Stimulated activated naive CD8-positive, alpha-beta T cell treated with anti-CD3 and anti-CD28 coated beads, Interleukin-15, amount 100 ng/mL, for 72 hours (primary cell): ENCODE measurements around the gene LCE1E.

ENCODE experiments used
- ATAC-seq: fragments of 150-1000 bp; cut with Tn5 transposase; 2 replicates; pipeline ENCODE4 v1.10.0; 2021; ENCODE audit warnings: mild to moderate bottlenecking, moderate library complexity
- DNase-seq, 2 donors: peaks; one replicate each; pipeline ENCODE4 v3.0.0; 2021 to 2022
- H3K27ac Mint-ChIP-seq, 2 donors: one replicate each; pipeline ENCODE4 v1.8.0; 2022; ENCODE audit warnings: mild to moderate bottlenecking in 2 of 2, mixed read lengths in 2 of 2, moderate library complexity in 2 of 2
- H3K27me3 Mint-ChIP-seq: one replicate; pipeline ENCODE4 v1.8.0; 2022; ENCODE audit warnings: mixed read lengths
- H3K4me1 Mint-ChIP-seq: one replicate; pipeline ENCODE4 v1.8.0; 2022; ENCODE audit warnings: mild to moderate bottlenecking, mixed read lengths
- H3K4me3 Mint-ChIP-seq, 2 donors: one replicate each; pipeline ENCODE4 v1.8.0; 2022; ENCODE audit warnings: mild to moderate bottlenecking in 2 of 2, mixed read lengths in 2 of 2, moderate library complexity in 1 of 2
- H3K9me3 Mint-ChIP-seq, 2 donors: one replicate each; pipeline ENCODE4 v1.8.0; 2022; ENCODE audit warnings: mixed read lengths in 2 of 2

LCE1E gene, protein sequence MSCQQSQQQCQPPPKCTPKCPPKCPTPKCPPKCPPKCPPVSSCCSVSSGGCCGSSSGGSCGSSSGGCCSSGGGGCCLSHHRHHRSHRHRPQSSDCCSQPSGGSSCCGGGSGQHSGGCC

DNA sequence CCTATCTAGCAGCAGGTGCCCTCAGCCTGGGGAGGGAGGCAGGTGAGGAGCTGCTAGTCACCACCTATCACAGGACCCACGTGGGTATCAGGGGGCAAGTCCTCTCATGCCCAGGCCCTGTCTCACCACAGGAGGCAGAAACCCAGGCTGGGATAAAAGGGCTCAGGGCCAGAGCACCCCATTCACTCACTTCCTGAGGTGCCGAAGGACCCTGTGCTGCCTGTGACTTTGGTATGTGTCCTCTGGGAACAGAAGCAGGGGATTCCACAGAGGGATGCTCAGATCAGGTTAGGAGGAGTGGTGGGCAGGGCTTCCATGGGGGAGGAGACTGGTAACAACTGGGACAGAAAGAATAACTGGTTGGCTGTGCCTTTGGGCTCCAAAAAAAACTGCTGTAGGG is at the start of gene LCE1E:
TSS of gene LCE1E (plus strand) at position 181 of the 400 bp plus-strand sequence. CDS start 1,043 bp downstream, outside the sequence.
- Mint-ChIP-seq H3K27ac (no peak within 1 kb of the TSS), H3K4me1 (no peaks in the 10 kb centered on the region), H3K9me3 (no peaks in the 10 kb centered on the region), H3K27me3 (peaks cover 55% of the 10 kb centered on the region), H3K4me3 (no peak within 1 kb of the TSS)
- DNase-seq (no peak), ATAC-seq (no peak)

- Mint-ChIP-seq H3K27ac (peak overlapping the region in 1 of 2 donors; percentile 56), H3K9me3 (no peaks in the 10 kb centered on the region), H3K4me3 (no peak overlapping the region), H3K4me1 (no peaks in the 10 kb centered on the region), H3K27me3 (peaks cover 54% of the 10 kb centered on the region)
- ATAC-seq (no peak), DNase-seq (no peak)
Measured at GRCh38 chr1:152737997-152738396, 48.1 kb upstream of the LCE1E start.

DNA sequence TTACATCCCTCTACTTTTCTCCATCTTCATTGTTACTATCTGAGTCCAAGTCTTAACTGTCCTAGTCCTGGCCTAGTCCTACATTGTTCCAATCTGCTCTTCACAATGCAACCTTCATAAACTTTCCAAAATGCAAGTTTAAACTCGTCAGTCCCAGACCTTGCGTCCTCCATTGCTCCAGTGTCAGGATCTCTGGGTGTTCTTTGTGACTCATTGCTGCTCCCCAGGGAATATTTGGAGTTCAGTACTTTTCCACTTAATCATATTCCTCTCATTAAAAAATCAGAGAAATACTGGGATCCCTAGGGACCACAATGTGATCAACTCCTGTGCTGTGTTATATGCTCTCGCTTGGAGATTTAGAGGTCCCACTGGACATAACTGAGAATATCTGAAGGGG is 46.2 kb upstream of the LCE1E start:
- Mint-ChIP-seq H3K9me3 (no peaks in the 10 kb centered on the region), H3K4me3 (no peak overlapping the region), H3K4me1 (no peaks in the 10 kb centered on the region), H3K27me3 (peaks cover 55% of the 10 kb centered on the region), H3K27ac (no peak overlapping the region)
- ATAC-seq (no peak), DNase-seq (no peak)

DNA sequence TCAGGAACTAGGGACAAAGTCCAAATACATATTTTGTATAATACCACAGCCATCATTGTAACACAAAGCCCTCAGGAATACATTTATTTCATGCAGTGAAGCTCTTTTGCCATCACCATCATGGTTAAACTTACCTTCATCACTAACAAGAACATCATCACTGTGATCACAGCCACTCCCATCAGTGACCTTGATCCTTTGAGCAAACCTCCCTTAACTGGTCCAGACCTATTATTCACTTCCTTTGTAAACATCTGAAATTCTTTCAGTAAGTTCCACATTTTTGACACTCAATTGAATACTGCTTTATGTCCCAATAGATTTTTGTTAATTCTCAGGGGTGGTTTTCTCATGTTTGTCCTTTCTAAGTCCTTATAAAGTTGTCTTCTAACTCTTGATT is 44.4 kb upstream of the LCE1E start:
- H3K27ac Mint-ChIP-seq = no peak overlapping the region
- H3K9me3 Mint-ChIP-seq = no peaks in the 10 kb centered on the region
- no peak for DNase-seq
- H3K27me3 Mint-ChIP-seq = peaks cover 52% of the 10 kb centered on the region
- H3K4me1 Mint-ChIP-seq = no peaks in the 10 kb centered on the region
- no peak overlapping the region for H3K4me3 Mint-ChIP-seq
- ATAC-seq = no peak

DNA sequence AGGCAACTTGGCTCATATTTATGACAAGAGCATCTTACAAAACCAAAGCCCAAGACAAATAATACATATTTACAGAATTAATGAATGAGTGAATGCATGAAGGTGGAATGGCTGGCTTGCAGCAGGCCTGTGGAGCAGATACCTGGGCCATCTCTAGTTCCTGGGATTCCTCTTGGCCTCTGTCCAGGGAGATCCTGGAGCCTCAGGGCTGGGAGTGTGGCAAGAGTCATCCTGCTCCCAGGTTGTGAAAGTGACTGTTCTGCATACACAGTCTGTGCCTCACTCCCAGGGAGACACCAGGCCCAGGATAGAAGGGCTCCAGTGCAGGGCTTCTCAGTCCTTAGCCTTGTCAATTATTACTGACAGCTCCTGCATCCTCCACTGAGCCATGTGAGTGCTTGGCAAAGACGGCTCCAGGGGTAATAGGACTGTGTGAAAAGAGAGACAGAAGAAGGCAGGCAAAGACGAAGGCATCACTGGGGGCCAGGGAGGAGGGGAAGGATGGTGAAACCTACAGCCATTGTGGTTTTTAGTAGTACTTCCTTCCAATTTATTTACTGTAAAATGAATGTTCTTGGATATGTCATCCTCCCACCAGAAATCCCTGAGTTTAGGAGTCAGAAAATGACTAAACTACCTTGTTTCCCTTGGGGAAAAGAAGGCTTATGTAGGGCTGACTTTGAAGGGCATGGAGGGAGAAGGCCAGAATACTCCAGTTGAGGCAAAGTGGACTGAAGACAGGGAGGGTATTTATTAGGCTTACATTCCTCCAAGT is 42.5 kb upstream of the LCE1E start:
- Mint-ChIP-seq H3K9me3 (no peaks in the 10 kb centered on the region), H3K27ac (no peak overlapping the region), H3K27me3 (peaks cover 38% of the 10 kb centered on the region), H3K4me3 (no peak overlapping the region), H3K4me1 (no peaks in the 10 kb centered on the region)
- ATAC-seq (no peak), DNase-seq (no peak)

DNA sequence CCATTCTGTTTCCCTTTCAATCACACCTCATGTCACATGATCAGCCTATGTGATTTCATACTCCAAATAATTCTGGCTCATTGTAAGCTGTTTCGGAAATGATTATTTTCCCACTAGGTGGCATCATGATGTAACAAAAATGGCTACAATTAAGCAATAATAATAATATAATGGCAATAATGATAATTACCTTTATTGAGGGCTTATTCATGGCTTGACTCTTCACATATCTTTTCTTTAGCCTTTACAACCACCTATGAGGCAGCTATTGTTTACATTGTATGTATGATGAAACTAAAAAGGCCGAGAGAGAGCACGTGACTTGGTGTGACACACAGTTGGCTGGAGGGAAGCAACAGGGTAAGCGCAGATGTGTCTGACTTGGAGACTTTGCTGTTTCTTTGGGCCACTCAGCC is 40.8 kb upstream of the LCE1E start:
- H3K27ac Mint-ChIP-seq = no peak overlapping the region
- H3K9me3 Mint-ChIP-seq = no peaks in the 10 kb centered on the region
- peaks cover 26% of the 10 kb centered on the region for H3K27me3 Mint-ChIP-seq
- DNase-seq (no peak), ATAC-seq (no peak)
- H3K4me3 Mint-ChIP-seq = no peak overlapping the region
- no peaks in the 10 kb centered on the region for H3K4me1 Mint-ChIP-seq

- ATAC-seq (no peak), DNase-seq (no peak)
- H3K27ac Mint-ChIP-seq = no peak overlapping the region
- H3K27me3 Mint-ChIP-seq = peaks cover 32% of the 10 kb centered on the region
- no peaks in the 10 kb centered on the region for H3K9me3 Mint-ChIP-seq
- no peak overlapping the region for H3K4me3 Mint-ChIP-seq
- H3K4me1 Mint-ChIP-seq = no peaks in the 10 kb centered on the region
Measured at GRCh38 chr1:152745765-152746444, 40.2 kb upstream of the LCE1E start.

DNA sequence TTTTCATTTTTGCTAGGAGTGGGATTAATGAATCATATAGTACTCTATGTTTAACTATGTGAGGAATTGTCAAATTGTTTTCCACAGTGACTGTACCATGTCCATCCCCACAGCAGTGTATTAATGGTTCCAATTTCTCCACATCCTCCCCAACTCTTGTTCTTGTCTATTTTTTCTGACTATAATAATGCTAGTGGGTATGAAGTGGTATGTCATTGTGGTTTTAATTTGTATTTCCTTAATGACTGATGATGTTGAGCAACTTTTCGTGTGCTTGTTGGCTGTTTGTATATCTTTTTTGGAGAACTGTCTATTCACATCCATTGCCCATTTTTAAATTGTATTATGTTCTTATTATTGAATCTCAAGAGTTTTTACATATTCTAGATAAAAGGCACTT is 38.2 kb upstream of the LCE1E start:
- Mint-ChIP-seq H3K4me3 (no peak overlapping the region), H3K9me3 (no peaks in the 10 kb centered on the region), H3K27me3 (peaks cover 23% of the 10 kb centered on the region), H3K27ac (no peak overlapping the region), H3K4me1 (peaks cover 5% of the 10 kb centered on the region)
- ATAC-seq = no peak
- no peak for DNase-seq

- ATAC-seq (peak; percentile 49), DNase-seq (no peak)
- peaks cover 5% of the 10 kb centered on the region for H3K4me1 Mint-ChIP-seq
- no peaks in the 10 kb centered on the region for H3K9me3 Mint-ChIP-seq
- peaks cover 22% of the 10 kb centered on the region for H3K27me3 Mint-ChIP-seq
- H3K27ac Mint-ChIP-seq = no peak overlapping the region
- H3K4me3 Mint-ChIP-seq = no peak overlapping the region
Measured at GRCh38 chr1:152752225-152752624, 33.8 kb upstream of the LCE1E start.

- ATAC-seq (no peak), DNase-seq (no peak)
- Mint-ChIP-seq H3K4me3 (no peak overlapping the region), H3K9me3 (no peaks in the 10 kb centered on the region), H3K4me1 (peaks cover 5% of the 10 kb centered on the region), H3K27ac (no peak overlapping the region), H3K27me3 (peaks cover 32% of the 10 kb centered on the region)
Measured at GRCh38 chr1:152753586-152753985, 32.5 kb upstream of the LCE1E start.

- Mint-ChIP-seq H3K27me3 (peaks cover 40% of the 10 kb centered on the region), H3K4me3 (no peak overlapping the region), H3K27ac (no peak overlapping the region), H3K9me3 (no peaks in the 10 kb centered on the region), H3K4me1 (peaks cover 5% of the 10 kb centered on the region)
- no peak for ATAC-seq
- DNase-seq = no peak
Measured at GRCh38 chr1:152756872-152757271, 29.2 kb upstream of the LCE1E start.

DNA sequence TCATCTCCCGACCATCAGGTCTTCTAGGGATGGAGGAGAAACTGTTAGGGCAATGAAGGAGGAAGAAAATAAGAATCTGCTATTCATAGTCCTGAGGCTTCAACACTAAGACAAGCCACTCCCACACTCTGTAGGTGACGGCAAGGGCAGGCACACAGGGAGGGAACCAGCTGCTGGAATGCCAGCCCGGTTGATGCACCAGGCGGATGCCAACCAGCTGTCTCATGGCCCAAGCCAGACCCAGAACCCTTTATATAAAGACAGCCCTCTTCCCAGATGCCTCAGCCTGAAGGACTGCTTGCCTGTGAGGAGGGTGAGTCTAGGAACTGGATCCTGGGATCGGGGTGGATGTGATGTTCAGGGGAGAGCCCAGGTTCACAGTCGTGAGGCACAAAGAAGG is 28.3 kb upstream of the LCE1E start, which contains the start of gene KPRP:
TSS of gene KPRP (plus strand) at position 279 of the 400 bp plus-strand sequence. CDS start 1,564 bp downstream, outside the sequence.
- peaks cover 41% of the 10 kb centered on the region for H3K27me3 Mint-ChIP-seq

GRCh38 chr1:152758636-152759035 is 27.4 kb upstream of the LCE1E start:
- ATAC-seq = no peak
- no peak overlapping the region for H3K27ac Mint-ChIP-seq
- no peak for DNase-seq

More for the DNA sequence above, 28.3 kb upstream of the LCE1E start, which contains the start of gene KPRP:
- H3K9me3 Mint-ChIP-seq = no peaks in the 10 kb centered on the region
- no peaks in the 10 kb centered on the region for H3K4me1 Mint-ChIP-seq
- ATAC-seq = no peak
- no peak within 1 kb of the TSS for H3K4me3 Mint-ChIP-seq
- no peak for DNase-seq
- no peak within 1 kb of the TSS for H3K27ac Mint-ChIP-seq

DNA sequence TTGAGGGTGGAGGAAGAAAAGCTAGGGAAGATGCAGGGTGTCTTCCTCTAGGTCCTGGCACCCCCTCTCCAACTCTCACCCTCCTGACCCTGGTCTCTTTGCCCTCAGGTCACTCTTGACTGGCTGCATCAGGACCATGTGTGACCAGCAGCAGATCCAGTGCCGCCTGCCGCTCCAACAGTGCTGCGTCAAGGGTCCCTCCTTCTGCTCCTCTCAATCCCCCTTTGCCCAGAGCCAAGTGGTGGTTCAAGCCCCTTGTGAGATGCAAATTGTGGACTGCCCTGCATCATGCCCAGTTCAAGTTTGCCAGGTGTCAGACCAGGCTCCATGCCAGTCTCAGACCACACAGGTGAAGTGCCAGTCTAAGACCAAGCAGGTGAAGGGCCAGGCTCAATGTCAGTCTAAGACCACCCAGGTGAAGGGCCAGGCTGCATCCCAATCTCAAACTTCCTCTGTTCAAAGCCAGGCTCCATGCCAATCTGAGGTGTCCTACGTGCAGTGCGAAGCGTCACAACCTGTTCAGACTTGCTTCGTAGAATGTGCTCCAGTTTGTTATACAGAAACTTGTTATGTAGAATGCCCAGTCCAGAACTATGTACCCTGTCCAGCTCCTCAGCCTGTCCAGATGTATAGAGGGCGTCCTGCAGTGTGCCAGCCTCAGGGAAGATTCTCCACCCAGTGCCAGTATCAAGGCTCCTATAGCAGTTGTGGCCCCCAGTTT is 26.4 kb upstream of the LCE1E start:
- no peak overlapping the region for H3K27ac Mint-ChIP-seq
- no peaks in the 10 kb centered on the region for H3K4me1 Mint-ChIP-seq
- no peak for DNase-seq
- H3K27me3 Mint-ChIP-seq = peaks cover 37% of the 10 kb centered on the region
- H3K4me3 Mint-ChIP-seq = no peak overlapping the region
- ATAC-seq = no peak
- no peaks in the 10 kb centered on the region for H3K9me3 Mint-ChIP-seq

More at GRCh38 chr1:152758636-152759035, 27.4 kb upstream of the LCE1E start:
- no peak overlapping the region for H3K4me3 Mint-ChIP-seq
- H3K9me3 Mint-ChIP-seq = no peaks in the 10 kb centered on the region
- H3K4me1 Mint-ChIP-seq = no peaks in the 10 kb centered on the region
- H3K27me3 Mint-ChIP-seq = peaks cover 41% of the 10 kb centered on the region

DNA sequence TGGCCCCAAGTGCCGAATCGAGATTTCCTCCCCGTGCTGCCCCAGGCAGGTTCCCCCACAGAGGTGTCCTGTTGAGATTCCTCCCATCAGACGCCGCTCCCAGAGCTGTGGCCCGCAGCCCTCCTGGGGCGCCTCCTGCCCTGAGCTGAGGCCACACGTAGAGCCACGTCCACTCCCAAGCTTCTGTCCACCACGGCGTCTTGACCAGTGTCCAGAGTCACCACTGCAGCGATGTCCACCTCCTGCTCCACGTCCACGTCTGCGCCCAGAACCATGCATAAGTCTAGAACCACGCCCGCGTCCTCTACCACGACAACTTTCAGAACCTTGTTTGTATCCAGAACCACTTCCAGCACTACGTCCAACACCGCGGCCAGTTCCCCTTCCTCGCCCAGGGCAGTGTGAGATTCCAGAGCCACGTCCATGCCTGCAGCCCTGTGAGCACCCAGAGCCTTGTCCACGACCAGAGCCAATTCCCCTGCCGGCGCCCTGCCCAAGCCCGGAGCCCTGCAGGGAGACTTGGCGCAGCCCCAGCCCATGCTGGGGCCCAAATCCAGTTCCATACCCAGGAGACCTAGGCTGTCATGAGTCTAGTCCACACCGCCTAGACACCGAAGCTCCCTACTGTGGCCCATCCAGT is 25.4 kb upstream of the LCE1E start:
- DNase-seq (no peak), ATAC-seq (no peak)
- Mint-ChIP-seq H3K27ac (peak overlapping the region in 1 of 2 donors; percentile 11), H3K4me1 (no peaks in the 10 kb centered on the region), H3K9me3 (no peaks in the 10 kb centered on the region), H3K4me3 (no peak overlapping the region), H3K27me3 (peaks cover 35% of the 10 kb centered on the region)
